Activated naive CD4-positive, alpha-beta T cell treated with anti-CD3 and anti-CD28 coated beads, Interleukin-2, amount 10 ng/mL, durations not matched to agents 7 days and 5 days (primary cell): ENCODE measurements around the gene NUTF2.
A peak's percentile ranks its signal among the peaks of the same experiment; 100 is the strongest.

Source experiments
- CTCF ChIA-PET: fragments of 350-600 bp; sonication (Branson Sonifier 250); formaldehyde crosslinking; loops from one replicate; lab custom pipeline; 2021; ENCODE audit warnings: antibody characterized with exemption; lab: Charles Lee
- DNase-seq: peaks from one replicate; pipeline ENCODE4 v3.0.0-alpha.2; 2020
- H3K27ac Mint-ChIP-seq: one replicate; pipeline ENCODE4 v1.8.0; 2021; ENCODE audit warnings: mild to moderate bottlenecking, moderate library complexity, mixed read lengths
- H3K27me3 Mint-ChIP-seq: one replicate; pipeline ENCODE4 v1.8.0; 2021; ENCODE audit warnings: mild to moderate bottlenecking, mixed read lengths
- H3K36me3 Mint-ChIP-seq: one replicate; pipeline ENCODE4 v1.8.0; 2021; ENCODE audit warnings: mixed read lengths
- H3K4me1 Mint-ChIP-seq: one replicate; pipeline ENCODE4 v1.8.0; 2021; ENCODE audit warnings: mixed read lengths
- H3K4me3 Mint-ChIP-seq: one replicate; pipeline ENCODE4 v1.8.0; 2021; ENCODE audit warnings: mild to moderate bottlenecking, moderate library complexity, mixed read lengths
- H3K9me3 Mint-ChIP-seq: one replicate; pipeline ENCODE4 v1.8.0; 2021; ENCODE audit warnings: mixed read lengths

The NUTF2 gene

GRCh38 chr16:67846320-67847063, at the start of gene NUTF2:
Gene NUTF2, plus strand, starts transcription at chr16:67846933. Its CDS starts 18,198 bp downstream, at chr16:67865131.
- Mint-ChIP-seq H3K27ac (peak within 1 kb of the TSS; percentile 88), H3K4me3 (peak within 1 kb of the TSS; percentile 95), H3K4me1 (peaks cover 59% of the 10 kb centered on the region), H3K36me3 (peaks cover 21% of the 10 kb centered on the region), H3K9me3 (no peaks in the 10 kb centered on the region), H3K27me3 (no peaks in the 10 kb centered on the region)
- CTCF ChIA-PET = interaction anchor here (0.7 to 3.9 kb wide), 2 partner anchors 27 to 31 kb away, joined by 4 to 30 read pairs; no protein-coding TSS in a partner anchor
- DNase-seq = peak; percentile 97

DNA sequence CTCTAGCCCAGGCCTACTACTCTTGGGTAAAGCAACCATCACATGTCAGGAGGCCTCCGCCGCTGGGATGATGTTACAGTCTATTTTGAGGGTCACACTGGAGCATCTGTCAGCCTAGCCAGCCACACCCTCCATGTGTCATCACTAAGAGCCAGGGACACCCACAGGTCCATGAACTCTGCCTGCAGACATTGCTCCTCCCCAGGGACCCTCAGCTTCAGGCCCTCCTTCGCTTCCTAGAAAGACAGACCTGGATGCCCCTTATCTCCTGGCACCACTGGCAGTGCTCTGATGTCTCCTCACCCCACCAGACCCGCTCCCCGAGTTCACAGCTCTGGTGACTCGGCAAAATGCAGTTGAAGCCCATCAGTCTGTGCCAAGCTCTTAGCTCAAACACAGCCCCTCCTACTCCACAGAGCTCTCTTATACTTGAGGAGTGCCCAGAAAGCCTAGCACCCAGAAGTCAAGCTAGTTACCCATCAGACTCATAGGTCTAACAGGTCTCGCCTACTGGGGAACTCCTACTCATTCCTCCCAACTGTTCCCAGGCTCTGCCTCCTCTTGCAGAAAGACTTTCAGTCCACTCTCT, 46.3 kb upstream of the NUTF2 start:
- CTCF ChIA-PET = interaction anchor here (1.1 to 2.3 kb wide), 2 partner anchors 16 to 127 kb away, joined by 4 to 12 read pairs; no protein-coding TSS in a partner anchor
- Mint-ChIP-seq H3K4me3 (no peak overlapping the region), H3K9me3 (no peaks in the 10 kb centered on the region), H3K27me3 (no peaks in the 10 kb centered on the region), H3K27ac (peak overlapping the region; percentile 86), H3K36me3 (peaks cover 71% of the 10 kb centered on the region), H3K4me1 (peaks cover 61% of the 10 kb centered on the region)
- DNase-seq = no peak

- H3K36me3 Mint-ChIP-seq = peaks cover 74% of the 10 kb centered on the region
- H3K9me3 Mint-ChIP-seq = no peaks in the 10 kb centered on the region
- H3K27me3 Mint-ChIP-seq = no peaks in the 10 kb centered on the region
- DNase-seq = no peak
- H3K4me3 Mint-ChIP-seq = no peak overlapping the region
- CTCF ChIA-PET = interaction anchor here (1.1 to 2.3 kb wide), 2 partner anchors 15 to 128 kb away, joined by 4 to 12 read pairs; no protein-coding TSS in a partner anchor
- peak overlapping the region; percentile 86 for H3K27ac Mint-ChIP-seq
- H3K4me1 Mint-ChIP-seq = peaks cover 65% of the 10 kb centered on the region
These were observed 45.5 kb upstream of the NUTF2 start for GRCh38 chr16:67801241-67801640.

DNA sequence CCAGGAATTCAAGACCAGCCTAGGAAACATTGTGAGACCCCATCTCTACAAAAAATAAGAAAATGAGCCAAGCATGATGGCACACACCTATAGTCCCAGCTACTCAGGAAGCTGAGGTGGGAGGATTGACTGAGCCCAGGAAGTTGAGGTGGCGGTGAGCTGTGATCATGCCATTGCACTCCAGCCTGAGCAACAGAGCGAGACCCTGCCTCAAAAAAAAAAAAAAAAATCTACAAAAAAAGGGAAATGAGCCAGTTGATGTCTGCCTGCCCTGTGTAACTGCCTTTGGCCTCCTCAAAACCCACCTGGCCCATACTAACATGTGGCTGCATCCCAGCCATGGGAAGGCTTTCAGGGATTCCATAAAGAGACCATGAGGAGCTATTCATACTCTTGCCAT, 44.9 kb upstream of the NUTF2 start:
- H3K27ac Mint-ChIP-seq = peak overlapping the region; percentile 86
- H3K4me3 Mint-ChIP-seq = peak overlapping the region; percentile 35
- peak; percentile 70 for DNase-seq
- H3K36me3 Mint-ChIP-seq = peaks cover 68% of the 10 kb centered on the region
- CTCF ChIA-PET = interaction anchor here (1.1 to 2.3 kb wide), 3 partner anchors 14 to 129 kb away, joined by 3 to 12 read pairs (median 4); no protein-coding TSS in a partner anchor
- H3K4me1 Mint-ChIP-seq = peaks cover 65% of the 10 kb centered on the region
- no peaks in the 10 kb centered on the region for H3K9me3 Mint-ChIP-seq
- no peaks in the 10 kb centered on the region for H3K27me3 Mint-ChIP-seq

- H3K36me3 Mint-ChIP-seq = peaks cover 57% of the 10 kb centered on the region
- no peaks in the 10 kb centered on the region for H3K27me3 Mint-ChIP-seq
- no peak for DNase-seq
- H3K27ac Mint-ChIP-seq = peak overlapping the region; percentile 42
- H3K4me1 Mint-ChIP-seq = peaks cover 64% of the 10 kb centered on the region
- H3K9me3 Mint-ChIP-seq = no peaks in the 10 kb centered on the region
- CTCF ChIA-PET = interaction anchor here (1.5 kb wide), 1 partner anchor 13 kb away, joined by 8 read pairs; no protein-coding TSS in a partner anchor
- H3K4me3 Mint-ChIP-seq = peak overlapping the region; percentile 10
These were observed 42.8 kb upstream of the NUTF2 start for GRCh38 chr16:67803894-67804293.

DNA sequence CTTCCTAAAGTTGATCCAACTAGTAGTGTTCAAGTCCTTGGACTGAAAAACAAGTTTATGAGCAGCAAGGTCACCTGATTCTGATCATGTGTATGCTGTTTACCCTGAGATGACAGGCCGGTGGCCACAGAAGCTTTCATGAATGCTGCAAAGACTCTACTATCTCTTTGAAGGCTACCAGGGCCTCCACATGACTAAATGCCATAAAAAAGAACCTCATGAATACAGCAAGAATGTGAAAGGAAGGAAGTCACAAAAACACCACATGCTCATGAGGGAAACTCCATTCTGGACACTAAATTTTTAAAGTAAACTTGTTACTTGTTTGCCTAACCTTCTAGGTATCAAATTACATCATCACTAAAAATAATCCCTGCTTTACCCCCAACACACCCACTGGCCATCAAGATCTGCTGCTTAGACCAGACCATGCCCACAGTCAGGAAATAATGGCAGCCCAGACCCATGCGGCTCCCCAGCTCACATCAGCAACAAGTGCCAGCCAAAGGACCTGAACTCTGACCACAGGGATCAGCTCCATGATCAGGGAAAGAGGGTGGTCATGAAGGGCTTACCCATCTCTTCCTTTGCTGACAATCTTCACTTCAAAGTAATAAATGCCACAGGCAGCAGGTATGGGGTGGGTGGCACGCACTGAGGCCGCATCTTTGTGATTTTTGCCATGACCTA, 41.7 kb upstream of the NUTF2 start:
- peak; percentile 28 for DNase-seq
- peaks cover 50% of the 10 kb centered on the region for H3K36me3 Mint-ChIP-seq
- H3K27me3 Mint-ChIP-seq = no peaks in the 10 kb centered on the region
- H3K27ac Mint-ChIP-seq = peak overlapping the region; percentile 88
- no peaks in the 10 kb centered on the region for H3K9me3 Mint-ChIP-seq
- CTCF ChIA-PET = interaction anchor here (1.3 kb wide), 1 partner anchor 12 kb away, joined by 4 read pairs; no protein-coding TSS in a partner anchor
- peak overlapping the region; percentile 89 for H3K4me3 Mint-ChIP-seq
- peaks cover 59% of the 10 kb centered on the region for H3K4me1 Mint-ChIP-seq

DNA sequence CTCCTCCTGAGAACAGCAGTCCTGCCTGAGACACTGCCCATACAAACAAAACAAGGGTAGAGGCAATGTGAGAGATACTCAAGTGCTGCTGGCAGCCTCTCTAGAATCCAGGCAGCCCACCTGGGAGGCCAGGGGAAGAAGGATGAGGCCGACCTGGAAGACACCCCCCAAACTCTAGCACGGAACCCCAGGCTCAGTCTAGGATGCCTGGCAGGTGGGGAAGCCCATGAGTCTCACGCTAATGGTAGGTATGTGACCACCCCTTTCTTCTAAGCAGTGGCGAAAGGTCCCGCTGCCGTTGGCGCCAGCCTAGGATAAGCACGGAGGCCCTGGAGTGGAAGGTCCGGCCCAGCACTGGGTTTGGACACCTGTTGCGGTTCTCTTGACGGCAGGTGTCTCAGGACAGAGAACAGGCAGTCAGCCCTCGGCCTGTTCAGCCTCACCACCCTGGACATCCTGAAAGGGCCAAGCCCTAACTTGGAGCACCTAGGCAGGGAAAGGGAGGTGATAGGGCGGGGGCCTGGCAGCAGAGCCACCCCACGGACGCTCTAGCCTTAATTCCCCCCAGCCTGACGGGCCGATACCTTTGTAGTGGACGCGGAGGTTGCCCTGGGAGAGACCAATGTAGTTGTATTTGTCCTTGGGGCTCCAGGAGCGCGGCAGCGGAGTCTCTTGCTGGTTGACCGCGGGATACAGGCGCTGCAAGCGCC, 40.9 kb upstream of the NUTF2 start:
- CTCF ChIA-PET = interaction anchor here (1.2 to 2.4 kb wide), 5 partner anchors 9 to 133 kb away, joined by 3 to 14 read pairs (median 4); no protein-coding TSS in a partner anchor
- peaks cover 50% of the 10 kb centered on the region for H3K4me1 Mint-ChIP-seq
- H3K27ac Mint-ChIP-seq = peak overlapping the region; percentile 88
- peaks cover 41% of the 10 kb centered on the region for H3K36me3 Mint-ChIP-seq
- no peaks in the 10 kb centered on the region for H3K27me3 Mint-ChIP-seq
- H3K4me3 Mint-ChIP-seq = peak overlapping the region; percentile 89
- no peaks in the 10 kb centered on the region for H3K9me3 Mint-ChIP-seq
- no peak for DNase-seq

GRCh38 chr16:67806428-67807147, 40.1 kb upstream of the NUTF2 start, which contains the start of the genes RANBP10 and TSNAXIP1:
Gene RANBP10, minus strand, starts transcription at chr16:67806560. Its CDS starts 24 bp downstream, at chr16:67806536.
Gene TSNAXIP1, plus strand, starts transcription at chr16:67806889. Its CDS starts 261 bp downstream, at chr16:67807150.
- H3K36me3 Mint-ChIP-seq = peaks cover 34% of the 10 kb centered on the region
- peak; percentile 98 for DNase-seq

GRCh38 chr16:67807148-67807682, 39.5 kb upstream of the NUTF2 start:
- Mint-ChIP-seq H3K36me3 (peaks cover 28% of the 10 kb centered on the region), H3K27me3 (peaks cover 4% of the 10 kb centered on the region), H3K9me3 (no peaks in the 10 kb centered on the region), H3K27ac (no peak overlapping the region), H3K4me3 (peak overlapping the region; percentile 89), H3K4me1 (peaks cover 37% of the 10 kb centered on the region)
- no peak for DNase-seq
- CTCF ChIA-PET = interaction anchor here (0.6 to 2.4 kb wide), 6 partner anchors 8 to 135 kb away, joined by 3 to 14 read pairs (median 3); no protein-coding TSS in a partner anchor

More at GRCh38 chr16:67806428-67807147, 40.1 kb upstream of the NUTF2 start, which contains the start of the genes RANBP10 and TSNAXIP1:
- peaks cover 43% of the 10 kb centered on the region for H3K4me1 Mint-ChIP-seq
- CTCF ChIA-PET = interaction anchor here (0.7 to 2.4 kb wide), 5 partner anchors 9 to 134 kb away, joined by 3 to 14 read pairs (median 3); no protein-coding TSS in a partner anchor
- no peaks in the 10 kb centered on the region for H3K9me3 Mint-ChIP-seq
- peak within 1 kb of the TSS; percentile 89 for H3K4me3 Mint-ChIP-seq
- no peaks in the 10 kb centered on the region for H3K27me3 Mint-ChIP-seq
- H3K27ac Mint-ChIP-seq = peak within 1 kb of the TSS; percentile 88

DNA sequence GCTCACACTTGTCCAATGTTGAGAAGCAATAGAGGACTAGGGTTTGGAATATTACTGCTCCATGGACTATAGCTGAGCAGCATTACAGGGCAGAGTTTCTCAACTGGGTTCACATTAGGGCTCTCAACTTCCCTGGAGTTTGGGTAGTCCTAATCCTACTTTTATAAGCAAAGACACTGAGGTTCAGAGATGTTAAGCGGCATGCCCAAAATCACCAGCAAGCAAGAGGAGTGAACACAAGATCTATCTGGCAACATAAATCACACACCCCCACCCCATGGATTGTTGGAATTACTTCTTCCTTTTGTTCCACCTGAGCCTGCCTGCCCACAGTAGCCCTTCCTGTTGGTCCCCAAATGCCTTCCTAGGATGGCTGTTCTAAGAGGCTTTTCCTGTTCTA, 34.8 kb upstream of the NUTF2 start:
- CTCF ChIA-PET = interaction anchor here (1.9 kb wide), 1 partner anchor 140 kb away, joined by 5 read pairs; no protein-coding TSS in a partner anchor
- no peak for DNase-seq
- no peak overlapping the region for H3K27ac Mint-ChIP-seq

GRCh38 chr16:67814567-67814966, 32.2 kb upstream of the NUTF2 start:
- H3K4me1 Mint-ChIP-seq = peaks cover 6% of the 10 kb centered on the region
- H3K4me3 Mint-ChIP-seq = no peak overlapping the region
- CTCF ChIA-PET = interaction anchor here (1.4 to 3.2 kb wide), 7 partner anchors 8 to 248 kb away, joined by 3 to 82 read pairs (median 28); partner anchors contain the start of genes RANBP10 and TSNAXIP1
- peaks cover 24% of the 10 kb centered on the region for H3K27me3 Mint-ChIP-seq
- H3K27ac Mint-ChIP-seq = no peak overlapping the region
- DNase-seq = no peak
- no peaks in the 10 kb centered on the region for H3K9me3 Mint-ChIP-seq
- no peaks in the 10 kb centered on the region for H3K36me3 Mint-ChIP-seq

More for the DNA sequence above, 34.8 kb upstream of the NUTF2 start:
- no peaks in the 10 kb centered on the region for H3K36me3 Mint-ChIP-seq
- peaks cover 24% of the 10 kb centered on the region for H3K27me3 Mint-ChIP-seq
- H3K4me3 Mint-ChIP-seq = no peak overlapping the region
- H3K4me1 Mint-ChIP-seq = peaks cover 11% of the 10 kb centered on the region
- H3K9me3 Mint-ChIP-seq = no peaks in the 10 kb centered on the region

- Mint-ChIP-seq H3K36me3 (no peaks in the 10 kb centered on the region), H3K27ac (no peak overlapping the region), H3K9me3 (no peaks in the 10 kb centered on the region), H3K4me3 (no peak overlapping the region), H3K4me1 (peaks cover 6% of the 10 kb centered on the region), H3K27me3 (peaks cover 12% of the 10 kb centered on the region)
- CTCF ChIA-PET = interaction anchor here (1.0 to 1.6 kb wide), 2 partner anchors 44 to 160 kb away, joined by 3 to 6 read pairs; no protein-coding TSS in a partner anchor
- no peak for DNase-seq
These were observed 26.0 kb upstream of the NUTF2 start for GRCh38 chr16:67820608-67821259.
